OCI-LY7 (cell line): ENCODE results near the gene JAG2. TPM values are rescaled to one million over a fixed set of nuclear protein-coding genes. Genes with fewer than 3 reads are reported as not detected.

Source experiments
- BruUV-seq: library from RNA; stranded (reverse); fragments of 400-500 nt; replicated peaks from 2 replicates; lab custom pipeline; 2021; lab: Mats Ljungman, UMichigan
- CTCF ChIA-PET: fragments of 300-600 bp; sonication (Branson Sonifier 250); formaldehyde crosslinking; loops from one replicate; lab custom pipeline; 2022; ENCODE audit warnings: antibody characterized with exemption; ENCODE audit not compliant: unreplicated experiment; lab: Charles Lee
- POLR2A ChIA-PET: fragments of 300-600 bp; sonication (Branson Sonifier 250); formaldehyde crosslinking; loops from one replicate; lab custom pipeline; 2022; ENCODE audit warnings: antibody characterized with exemption; lab: Charles Lee
- DNase-seq: peaks from one replicate; pipeline ENCODE4 v3.0.0-alpha.2; 2015; ENCODE audit warnings: low spot score
- H2AFZ ChIP-seq: fragments of 200-600 bp; sonication (generic), shearing (Covaris generic); 2 replicates; pipeline ENCODE4 v1.6.1; 2014; ENCODE audit warnings: mild to moderate bottlenecking, antibody characterized with exemption, low read length, moderate library complexity
- H3K27ac ChIP-seq: fragments of 200-600 bp; sonication (generic); 2 replicates; pipeline ENCODE4 v1.5.1; 2014; ENCODE audit warnings: mixed run types, low read depth, mild to moderate bottlenecking, moderate library complexity, low read length, inconsistent platforms; ENCODE audit not compliant: poor library complexity, severe bottlenecking
- H3K36me3 ChIP-seq: fragments of 200-600 bp; sonication (generic); 2 replicates; pipeline ENCODE4 v1.6.1; 2014; ENCODE audit warnings: mild to moderate bottlenecking, antibody characterized with exemption, low read length, moderate library complexity, mixed read lengths; ENCODE audit not compliant: insufficient read depth
- H3K4me1 ChIP-seq: fragments of 200-600 bp; sonication (generic); 2 replicates; pipeline ENCODE4 v1.5.1; 2014; ENCODE audit warnings: mild to moderate bottlenecking, low read length; ENCODE audit not compliant: insufficient read depth, poor library complexity, severe bottlenecking
- H3K4me2 ChIP-seq: fragments of 200-600 bp; sonication (generic); 2 replicates; pipeline ENCODE4 v1.6.1; 2014; ENCODE audit warnings: mild to moderate bottlenecking, low read length
- H3K4me3 ChIP-seq: fragments of 200-600 bp; sonication (generic); 2 replicates; pipeline ENCODE4 v1.5.1; 2014; ENCODE audit warnings: mild to moderate bottlenecking, low read depth, low read length; ENCODE audit not compliant: poor library complexity, severe bottlenecking
- H3K79me2 ChIP-seq: fragments of 200-600 bp; sonication (generic); 2 replicates; pipeline ENCODE4 v1.6.1; 2016; ENCODE audit warnings: low read depth, mild to moderate bottlenecking, low read length, moderate library complexity, mixed read lengths; ENCODE audit not compliant: insufficient read depth
- H3K9me2 ChIP-seq: fragments of 200-600 bp; sonication (generic); 2 replicates; pipeline ENCODE4 v1.6.1; 2016; ENCODE audit warnings: mild to moderate bottlenecking, low read length, mixed read lengths; ENCODE audit not compliant: insufficient read depth
- H3K9me3 ChIP-seq: fragments of 200-600 bp; sonication (generic); 2 replicates; pipeline ENCODE4 v1.6.1; 2014; ENCODE audit warnings: mild to moderate bottlenecking, mixed run types, low read length, mixed read lengths
- H4K20me1 ChIP-seq: fragments of 200-600 bp; sonication (generic); 2 replicates; pipeline ENCODE4 v1.6.1; 2014; ENCODE audit warnings: mild to moderate bottlenecking, antibody characterized with exemption, low read length, moderate library complexity, mixed read lengths; ENCODE audit not compliant: insufficient read depth
- EZH2phosphoT487 ChIP-seq: fragments of 200-600 bp; sonication (generic); IDR thresholded peaks from 2 replicates; pipeline ENCODE4 v1.6.1; 2018; ENCODE audit warnings: low read depth, borderline replicate concordance, mild to moderate bottlenecking, mixed run types, antibody characterized with exemption, low read length, moderate library complexity, mixed read lengths
- intact Hi-C: fragments of 100-400 bp; cut with micrococcal nuclease; formaldehyde crosslinking; loops from one replicate; pipeline ENCODE4 v1.10.0; 2022; ENCODE audit not compliant: unreplicated experiment
- total RNA-seq, 2 experiments: library from RNA; depleted of rRNA in 1 of 2; stranded (reverse); fragments of >200 nt in 1 of 2; shearing (Covaris generic) in 1 of 2; gene quantifications; 2 replicates each; pipeline ENCODE4 v1.2.3, GENCODE V29; 2014 to 2022
- TF ChIP-seq, protein P1 (sequence below): fragments of 200-600 bp; sonication (generic); conservative IDR thresholded peaks from 2 replicates; pipeline ENCODE4 v1.5.1; 2014; ENCODE audit warnings: mild to moderate bottlenecking, antibody characterized with exemption, low read length, moderate library complexity, mixed read lengths

Gene JAG2
- total RNA-seq, 2 experiments from 2014 or later: 5.0 to 6.0 TPM

DNA sequence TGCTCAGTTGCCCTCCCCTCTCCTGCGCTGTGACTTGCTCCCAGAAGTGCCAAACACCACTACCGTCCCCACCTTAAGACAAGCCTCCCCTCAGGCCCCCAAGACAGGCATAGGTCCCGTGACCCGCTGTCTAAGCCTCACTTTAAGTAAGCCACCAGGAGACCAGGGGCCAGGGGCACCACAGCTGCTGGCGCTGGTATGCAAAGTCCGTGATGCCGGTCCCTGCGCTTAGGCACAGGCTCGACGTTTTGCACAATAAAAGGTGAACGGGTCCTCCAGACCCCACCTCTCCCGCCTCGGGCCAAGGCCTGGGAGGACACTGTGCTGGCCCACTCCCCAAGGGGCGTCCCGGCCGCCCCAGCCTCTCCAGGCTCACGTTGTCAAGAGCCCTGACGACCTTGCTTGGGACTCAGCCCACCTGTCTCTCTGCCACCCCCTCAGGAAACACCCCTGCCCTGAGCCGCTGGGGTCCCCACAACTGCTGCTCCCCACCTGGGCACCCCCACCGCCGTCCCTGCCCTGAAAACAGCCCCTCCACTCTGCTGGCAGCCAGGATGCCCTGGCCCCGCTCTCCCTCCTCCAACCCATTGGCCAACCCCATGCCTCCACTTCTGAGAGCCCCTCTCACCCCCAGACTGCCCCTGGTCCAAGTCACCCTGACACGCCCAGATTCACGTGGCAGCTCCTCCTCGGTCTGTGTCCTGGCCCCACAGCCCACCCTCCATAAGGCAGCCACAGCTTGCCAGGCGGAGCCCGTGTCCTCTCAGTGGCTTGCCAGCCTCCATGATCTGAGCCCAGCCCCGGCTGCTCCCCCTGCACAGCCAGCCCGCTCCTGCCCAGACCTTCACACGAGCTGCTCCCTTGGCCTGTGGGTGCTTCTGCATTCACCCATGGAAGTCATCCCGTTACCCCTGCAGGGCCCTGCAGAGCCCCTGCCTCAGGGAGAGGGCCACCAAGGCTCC is 11.9 kb downstream of the JAG2 start:
- ChIA-PET POLR2A (no interaction called here), CTCF (no interaction called here)
- Histone ChIP-seq H4K20me1 (no peaks in the 10 kb centered on the region), H3K4me1 (no peaks in the 10 kb centered on the region), H2AFZ (no peak overlapping the region), H3K27ac (no peak overlapping the region), H3K9me2 (no peaks in the 10 kb centered on the region), H3K4me3 (no peak overlapping the region), H3K4me2 (no peak overlapping the region), H3K36me3 (no peaks in the 10 kb centered on the region), H3K9me3 (no peaks in the 10 kb centered on the region), H3K79me2 (no peaks in the 10 kb centered on the region)
- TF ChIP-seq EZH2phosphoT487: no peak
- TF ChIP-seq, protein P1, sequence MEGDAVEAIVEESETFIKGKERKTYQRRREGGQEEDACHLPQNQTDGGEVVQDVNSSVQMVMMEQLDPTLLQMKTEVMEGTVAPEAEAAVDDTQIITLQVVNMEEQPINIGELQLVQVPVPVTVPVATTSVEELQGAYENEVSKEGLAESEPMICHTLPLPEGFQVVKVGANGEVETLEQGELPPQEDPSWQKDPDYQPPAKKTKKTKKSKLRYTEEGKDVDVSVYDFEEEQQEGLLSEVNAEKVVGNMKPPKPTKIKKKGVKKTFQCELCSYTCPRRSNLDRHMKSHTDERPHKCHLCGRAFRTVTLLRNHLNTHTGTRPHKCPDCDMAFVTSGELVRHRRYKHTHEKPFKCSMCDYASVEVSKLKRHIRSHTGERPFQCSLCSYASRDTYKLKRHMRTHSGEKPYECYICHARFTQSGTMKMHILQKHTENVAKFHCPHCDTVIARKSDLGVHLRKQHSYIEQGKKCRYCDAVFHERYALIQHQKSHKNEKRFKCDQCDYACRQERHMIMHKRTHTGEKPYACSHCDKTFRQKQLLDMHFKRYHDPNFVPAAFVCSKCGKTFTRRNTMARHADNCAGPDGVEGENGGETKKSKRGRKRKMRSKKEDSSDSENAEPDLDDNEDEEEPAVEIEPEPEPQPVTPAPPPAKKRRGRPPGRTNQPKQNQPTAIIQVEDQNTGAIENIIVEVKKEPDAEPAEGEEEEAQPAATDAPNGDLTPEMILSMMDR: no peak
- no TSS peak for BruUV-seq
- DNase-seq: no peak
- intact Hi-C loops: no loop called here

DNA sequence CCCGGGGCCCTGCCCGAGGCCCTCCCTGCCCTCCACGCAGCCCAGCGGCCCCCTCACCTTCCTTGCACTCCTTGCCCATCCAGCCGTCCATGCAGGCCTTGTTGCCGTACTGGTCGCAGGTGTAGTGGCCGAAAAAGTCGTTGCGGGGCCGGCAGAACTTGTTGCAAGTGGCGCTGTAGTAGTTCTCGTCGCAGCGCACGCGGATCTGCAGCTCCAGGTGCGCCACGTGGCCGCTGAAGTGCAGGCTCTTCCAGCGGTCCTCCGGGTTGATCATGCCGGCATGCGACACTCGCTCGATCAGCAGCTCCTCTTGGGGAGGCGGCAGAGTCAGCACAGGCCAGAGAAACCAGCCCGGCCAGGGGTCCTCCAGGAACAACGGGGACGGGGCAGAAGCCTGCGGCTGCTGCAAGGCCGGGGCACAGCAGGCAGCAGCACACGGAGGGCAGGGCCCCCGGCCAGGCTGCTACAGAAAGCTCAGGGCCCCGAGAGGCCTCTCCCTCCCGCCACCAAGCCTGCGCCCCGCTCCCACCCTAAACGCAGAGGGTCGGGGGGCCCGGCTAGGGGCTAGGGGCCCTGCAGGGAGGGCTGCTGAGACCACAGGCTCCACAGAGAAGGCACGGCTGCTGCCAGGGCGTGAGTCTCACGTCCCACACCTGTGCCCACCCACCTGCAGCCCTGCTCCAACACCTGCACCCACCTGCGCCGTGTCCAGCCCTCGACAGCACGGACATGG is 12.7 kb downstream of the JAG2 start:
- H3K27ac ChIP-seq: no peak overlapping the region
- BruUV-seq: no TSS peak
- no peaks in the 10 kb centered on the region for H3K79me2 ChIP-seq
- H3K36me3 ChIP-seq: no peaks in the 10 kb centered on the region
- no peaks in the 10 kb centered on the region for H3K9me2 ChIP-seq
- no peak for TF ChIP-seq EZH2phosphoT487
- TF ChIP-seq, protein P1: no peak
- intact Hi-C loops: no loop called here
- POLR2A ChIA-PET: no interaction called here
- no peak overlapping the region for H3K4me3 ChIP-seq
- no peaks in the 10 kb centered on the region for H3K9me3 ChIP-seq
- no peaks in the 10 kb centered on the region for H4K20me1 ChIP-seq
- no peaks in the 10 kb centered on the region for H3K4me1 ChIP-seq
- no peak overlapping the region for H3K4me2 ChIP-seq
- no peak for DNase-seq
- no peak overlapping the region for H2AFZ ChIP-seq
- CTCF ChIA-PET: no interaction called here
